NOMO-1 treated with DMSO at 0.1 percent for 48 hours (cell line): ENCODE data around the gene TMC8.
A peak's percentile ranks its signal among the peaks of the same experiment; 100 is the strongest.
"Not testable (repeated sequence)": the region's sequence is repeated elsewhere in the genome, so short reads cannot be mapped to it uniquely, and the experiment has no call there.

Source experiments
- DNase-seq: peaks from one replicate; lab custom pipeline; 2025; ENCODE audit not compliant: unreplicated experiment; lab: John Stamatoyannopoulos, UW

Gene TMC8, protein sequence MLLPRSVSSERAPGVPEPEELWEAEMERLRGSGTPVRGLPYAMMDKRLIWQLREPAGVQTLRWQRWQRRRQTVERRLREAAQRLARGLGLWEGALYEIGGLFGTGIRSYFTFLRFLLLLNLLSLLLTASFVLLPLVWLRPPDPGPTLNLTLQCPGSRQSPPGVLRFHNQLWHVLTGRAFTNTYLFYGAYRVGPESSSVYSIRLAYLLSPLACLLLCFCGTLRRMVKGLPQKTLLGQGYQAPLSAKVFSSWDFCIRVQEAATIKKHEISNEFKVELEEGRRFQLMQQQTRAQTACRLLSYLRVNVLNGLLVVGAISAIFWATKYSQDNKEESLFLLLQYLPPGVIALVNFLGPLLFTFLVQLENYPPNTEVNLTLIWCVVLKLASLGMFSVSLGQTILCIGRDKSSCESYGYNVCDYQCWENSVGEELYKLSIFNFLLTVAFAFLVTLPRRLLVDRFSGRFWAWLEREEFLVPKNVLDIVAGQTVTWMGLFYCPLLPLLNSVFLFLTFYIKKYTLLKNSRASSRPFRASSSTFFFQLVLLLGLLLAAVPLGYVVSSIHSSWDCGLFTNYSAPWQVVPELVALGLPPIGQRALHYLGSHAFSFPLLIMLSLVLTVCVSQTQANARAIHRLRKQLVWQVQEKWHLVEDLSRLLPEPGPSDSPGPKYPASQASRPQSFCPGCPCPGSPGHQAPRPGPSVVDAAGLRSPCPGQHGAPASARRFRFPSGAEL

DNA sequence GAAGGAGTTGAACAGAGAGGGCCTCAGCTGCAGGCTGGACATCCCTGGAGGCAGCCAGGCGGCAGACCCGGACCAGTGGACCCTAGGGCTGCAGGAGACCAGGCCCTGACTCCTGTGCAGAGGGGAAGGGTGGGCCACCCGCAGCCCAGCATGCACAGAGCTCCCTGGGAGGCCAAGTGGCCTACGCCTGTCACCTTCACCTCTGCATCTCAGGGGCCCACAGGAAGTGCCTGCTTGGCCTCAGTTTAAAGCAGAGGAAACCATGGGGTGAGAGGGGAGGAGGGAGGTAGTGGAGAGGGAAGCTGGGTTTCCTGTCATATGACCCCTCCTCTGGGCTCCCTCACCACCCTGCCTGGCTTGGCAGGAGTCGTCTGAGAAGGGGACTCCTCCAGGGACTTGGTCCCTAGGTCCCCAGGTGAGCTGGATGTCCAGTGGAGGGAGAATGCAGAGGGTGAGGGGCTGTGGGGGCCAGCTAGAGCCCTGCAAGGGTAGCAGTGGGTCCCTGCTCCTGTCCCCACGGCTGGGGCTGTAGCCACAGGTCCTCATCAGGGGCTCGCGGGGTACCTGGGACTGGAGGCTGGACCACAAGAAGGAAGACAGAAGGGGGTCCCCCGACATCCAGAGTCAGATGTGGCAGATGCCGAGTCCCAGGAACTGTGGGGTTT is at the start of gene TMC8:
TSS of gene TMC8 (plus strand) at position 335 of the 665 bp plus-strand sequence. CDS start 818 bp downstream, outside the sequence.
- DNase-seq = peak; percentile 89

DNA sequence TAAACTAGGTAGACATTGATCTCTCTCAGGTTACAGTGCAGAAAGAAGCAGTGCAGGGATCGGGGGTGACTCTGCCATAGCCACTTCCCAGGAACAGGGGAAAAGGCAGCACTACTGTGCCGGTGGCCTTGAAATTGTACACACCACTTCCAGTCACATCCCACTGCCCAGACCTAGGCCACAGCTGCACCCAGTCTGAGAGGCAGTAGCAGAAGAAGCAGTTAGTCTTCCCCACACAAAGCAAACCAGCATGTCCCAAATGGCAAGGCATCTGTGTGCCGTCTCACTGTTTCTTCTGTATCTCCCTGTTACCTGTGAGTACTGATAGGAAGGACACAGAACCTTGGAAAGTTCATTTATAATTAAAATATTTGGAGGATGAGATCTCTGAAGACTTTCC is 49.0 kb upstream of the TMC8 start:
- no peak for DNase-seq

DNA sequence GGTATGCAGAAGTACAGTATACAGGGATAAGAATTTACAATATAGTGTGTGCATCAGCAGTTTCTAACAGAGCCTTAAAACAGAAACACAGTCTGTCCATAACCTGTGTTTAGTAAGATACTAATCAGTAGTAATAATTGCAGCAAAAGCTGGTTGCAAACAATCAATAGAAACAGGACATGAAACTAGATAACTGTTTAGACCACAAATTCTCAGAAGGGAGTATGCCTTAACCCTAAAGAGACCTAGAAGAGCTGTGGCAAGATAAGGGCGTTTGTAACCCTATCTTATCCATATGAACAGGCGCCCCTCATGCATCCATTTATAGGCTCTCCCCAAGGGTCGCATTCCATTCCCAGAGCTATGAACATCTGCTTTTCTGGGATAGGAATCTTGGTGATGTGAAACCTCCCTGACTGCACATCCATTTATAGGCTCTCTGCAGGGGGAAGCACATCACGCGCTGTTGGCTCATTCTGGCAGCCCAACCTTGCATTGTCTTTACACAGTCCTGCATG is 48.2 kb upstream of the TMC8 start:
- DNase-seq = not testable (repeated sequence)

DNA sequence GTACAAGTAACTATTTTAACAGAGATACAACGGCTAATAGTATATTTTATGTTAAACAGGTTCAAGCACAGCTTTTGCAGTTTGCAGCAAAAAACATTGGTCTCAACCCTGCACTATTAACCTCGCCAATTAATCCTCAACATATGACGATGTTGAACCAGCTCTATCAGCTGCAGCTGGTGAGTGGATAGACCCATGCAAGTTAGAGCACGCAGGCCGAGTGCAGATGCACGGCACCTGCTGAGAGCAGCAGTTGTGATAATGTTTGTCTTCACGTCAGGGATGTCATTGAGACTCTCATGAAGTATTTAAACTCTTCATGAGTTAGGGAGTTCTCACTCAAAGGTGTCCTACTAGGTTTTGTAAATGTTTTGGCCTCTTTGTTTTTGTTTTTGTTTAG is 47.6 kb upstream of the TMC8 start:
- no peak for DNase-seq

DNA sequence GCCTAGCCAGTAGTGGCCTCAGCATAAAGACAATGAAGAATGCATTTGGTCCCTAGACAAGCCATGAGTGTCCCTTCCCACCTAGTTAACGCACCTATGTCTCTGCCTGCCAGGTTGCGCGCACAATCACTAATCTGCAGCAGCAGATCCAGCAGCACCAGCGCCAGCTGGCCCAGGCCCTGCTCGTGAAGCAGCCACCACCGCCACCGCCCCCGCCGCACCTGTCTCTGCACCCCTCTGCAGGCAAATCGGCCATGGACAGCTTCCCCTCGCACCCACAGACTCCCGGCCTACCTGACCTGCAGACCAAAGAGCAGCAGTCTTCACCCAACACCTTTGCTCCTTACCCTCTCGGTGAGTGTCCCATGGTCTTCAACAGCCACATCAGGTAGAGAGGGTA is 43.8 kb upstream of the TMC8 start:
- DNase-seq = no peak

DNA sequence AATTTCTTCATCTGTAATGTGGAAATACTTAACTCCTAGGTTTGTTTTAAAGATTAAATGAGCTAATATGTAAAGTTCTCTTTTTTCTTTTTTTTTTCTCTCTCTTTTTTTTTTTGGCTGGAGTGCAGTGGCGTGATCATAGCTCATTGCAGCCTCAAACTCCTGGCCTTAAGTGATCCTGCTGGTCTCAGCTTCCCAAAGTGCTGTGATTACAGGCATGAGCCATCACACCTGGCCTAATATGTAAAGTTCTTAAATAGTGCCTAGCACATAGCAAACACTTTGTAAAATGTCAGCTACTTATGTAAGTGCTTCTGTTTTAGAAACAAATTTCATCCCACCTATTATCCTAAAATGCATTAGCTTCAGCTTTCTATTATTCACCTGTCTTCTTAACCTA is 42.0 kb upstream of the TMC8 start:
- DNase-seq = no peak

DNA sequence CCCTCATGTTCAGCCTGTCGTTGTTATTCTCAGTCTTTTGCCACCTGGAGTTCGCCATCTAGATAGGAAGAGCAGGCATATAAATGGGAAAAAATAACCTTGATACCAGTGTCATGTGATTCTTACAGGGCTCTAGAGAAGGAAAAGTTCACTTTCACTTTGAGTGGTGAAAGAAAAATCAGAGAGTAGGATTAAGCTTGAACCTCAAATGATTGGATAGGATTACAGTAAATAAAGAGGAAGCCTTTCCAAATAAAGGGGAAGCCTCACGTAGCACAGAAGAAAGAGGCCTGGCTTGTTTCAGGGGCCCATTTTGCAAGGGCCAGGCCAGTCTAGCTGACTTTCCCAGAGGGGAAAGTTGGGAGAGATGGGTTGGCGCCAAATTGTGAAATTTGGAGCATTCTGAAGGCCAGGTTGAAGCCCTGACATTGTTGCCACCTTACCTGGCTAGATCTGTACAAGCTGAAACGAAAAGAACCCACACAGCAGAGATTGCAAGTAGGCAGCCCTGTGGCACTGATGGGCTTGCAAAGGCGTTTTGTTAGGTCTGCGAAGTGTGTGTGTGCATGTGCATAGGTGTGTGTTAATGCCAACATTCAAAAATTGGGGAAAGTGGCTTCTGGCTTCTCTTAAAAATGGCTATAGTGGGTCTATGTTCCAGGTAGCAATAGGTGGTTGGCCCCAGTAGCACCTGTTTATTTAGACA is 40.8 kb upstream of the TMC8 start:
- DNase-seq = peak; percentile 24

DNA sequence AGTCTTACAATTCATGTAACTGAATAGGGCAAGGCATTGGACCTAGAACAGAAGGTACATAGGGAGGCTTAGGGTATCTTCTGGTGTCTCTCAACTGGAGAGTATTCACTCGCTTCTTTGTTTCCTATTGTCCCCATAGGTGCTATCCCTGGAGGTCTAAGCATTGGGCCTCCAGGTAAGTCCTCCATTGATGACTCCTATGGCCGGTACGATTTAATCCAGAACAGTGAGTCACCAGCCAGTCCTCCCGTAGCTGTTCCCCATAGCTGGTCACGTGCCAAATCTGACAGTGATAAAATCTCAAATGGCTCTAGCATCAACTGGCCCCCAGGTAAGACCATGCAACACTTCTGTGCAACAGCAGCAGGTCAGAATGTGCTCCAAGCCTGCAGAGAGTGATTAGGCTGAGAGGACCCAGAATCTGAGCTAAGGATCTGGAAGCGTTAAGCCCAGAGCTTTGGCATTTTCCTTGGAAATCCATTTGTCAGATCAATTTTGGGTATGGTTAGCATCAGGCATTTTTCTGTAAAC is 37.7 kb upstream of the TMC8 start:
- DNase-seq = no peak

DNA sequence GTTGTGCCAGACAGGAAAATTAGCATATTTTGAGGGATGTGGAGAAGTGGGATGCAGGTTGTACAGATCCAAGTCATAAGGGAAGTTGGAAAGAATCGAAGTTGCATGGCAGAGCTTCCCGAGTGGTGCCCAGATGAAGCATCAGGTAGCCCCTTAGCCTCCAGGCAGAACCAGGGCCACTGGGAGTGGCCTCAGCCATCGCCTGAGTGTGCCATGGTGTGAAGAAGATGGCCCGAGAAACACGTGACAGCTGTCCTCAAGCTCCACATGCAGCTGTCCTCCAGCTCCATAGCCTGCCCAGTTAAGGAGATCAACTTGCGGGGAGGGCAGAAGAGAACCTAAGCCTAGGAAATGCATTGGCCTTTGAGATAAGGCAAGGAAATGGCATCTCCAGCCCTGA is 35.5 kb upstream of the TMC8 start:
- no peak for DNase-seq

DNA sequence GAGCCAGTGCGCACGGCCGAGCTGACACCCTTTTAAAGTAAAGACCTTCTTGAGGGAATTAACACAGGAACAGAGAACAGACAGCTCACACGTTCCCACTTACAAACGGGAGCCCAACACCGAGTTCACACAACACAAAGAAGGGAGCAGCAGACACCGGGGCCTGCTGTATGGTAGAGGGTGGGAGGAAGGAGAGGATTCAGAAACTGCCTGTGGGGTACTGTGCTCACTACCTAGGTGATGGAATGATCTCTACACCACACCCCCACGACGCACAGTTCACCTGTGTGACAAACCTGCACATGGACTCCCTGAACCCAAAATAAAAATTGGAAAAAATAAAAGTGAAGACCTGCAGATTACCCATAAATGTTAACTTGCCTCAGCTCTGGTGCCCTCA is 34.5 kb upstream of the TMC8 start:
- DNase-seq = no peak

DNA sequence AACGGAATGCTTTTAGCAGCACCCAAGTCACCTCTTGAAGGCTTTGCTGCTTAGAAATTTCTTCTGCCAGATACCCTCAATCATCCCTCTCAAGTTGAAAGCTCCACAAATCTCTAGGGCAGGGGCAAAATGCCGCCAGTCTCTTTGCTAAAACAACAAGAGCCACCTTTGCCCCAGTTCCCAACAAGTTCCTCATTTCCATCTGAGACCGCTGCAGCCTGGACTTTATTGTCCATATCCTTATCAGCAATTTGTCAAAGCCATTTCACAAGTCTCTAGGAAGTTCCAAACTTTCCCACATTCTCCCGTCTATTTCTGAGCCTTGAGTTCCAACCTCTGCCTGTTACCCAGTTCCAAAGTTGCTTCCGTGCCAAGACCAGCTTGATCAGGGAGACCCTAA is 29.5 kb upstream of the TMC8 start:
- no peak for DNase-seq

DNA sequence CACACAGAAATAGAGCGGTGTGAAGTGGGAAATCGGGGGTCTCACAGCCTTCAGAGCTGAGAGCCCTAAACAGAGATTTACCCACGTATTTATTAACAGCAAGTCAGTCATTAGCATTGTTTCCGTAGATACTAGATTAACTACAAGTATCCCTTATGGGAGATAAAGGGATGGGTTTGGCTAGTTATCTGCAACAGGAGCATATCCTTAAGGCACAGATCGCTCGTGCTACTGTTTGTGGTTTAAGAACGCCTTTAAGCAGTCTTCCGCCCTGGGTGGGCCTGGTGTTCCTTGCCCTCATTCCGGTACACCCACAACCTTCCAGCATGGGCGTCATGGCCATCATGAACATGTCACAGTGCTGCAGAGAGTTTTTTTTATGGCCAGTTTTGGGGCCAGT is 29.0 kb upstream of the TMC8 start:
- DNase-seq = no peak

DNA sequence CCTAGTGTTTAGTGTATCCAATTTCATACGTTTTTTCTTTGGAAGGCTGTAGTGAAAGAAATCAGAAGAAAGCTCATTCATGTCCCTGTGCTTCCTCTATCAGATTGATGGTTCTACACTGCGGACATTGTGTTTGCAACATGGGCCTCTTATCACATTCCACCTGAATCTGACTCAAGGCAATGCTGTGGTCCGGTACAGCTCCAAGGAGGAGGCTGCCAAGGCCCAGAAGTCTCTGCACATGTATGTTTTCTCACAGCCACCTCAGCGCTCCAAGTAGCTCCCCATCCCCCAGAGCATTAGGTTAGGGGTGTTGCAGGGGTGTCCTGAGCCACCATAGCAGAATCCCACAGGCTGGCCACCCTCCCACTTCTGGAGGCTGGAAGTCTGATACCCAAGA is 27.3 kb upstream of the TMC8 start:
- DNase-seq = no peak

DNA sequence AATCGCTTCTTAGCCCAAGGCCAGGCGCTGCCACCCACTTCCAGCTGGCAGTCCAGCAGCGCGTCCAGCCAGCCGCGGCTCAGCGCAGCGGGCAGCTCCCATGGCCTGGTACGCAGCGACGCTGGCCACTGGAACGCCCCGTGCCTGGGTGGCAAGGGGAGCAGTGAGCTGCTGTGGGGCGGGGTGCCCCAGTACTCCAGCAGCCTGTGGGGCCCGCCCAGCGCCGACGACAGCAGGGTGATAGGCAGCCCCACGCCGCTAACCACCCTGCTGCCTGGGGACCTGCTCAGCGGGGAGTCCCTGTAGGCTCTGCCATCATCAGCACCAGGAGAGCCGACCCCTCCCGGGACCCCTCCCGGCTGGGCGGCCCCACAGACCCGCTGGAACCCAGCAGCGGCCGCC is 26.0 kb upstream of the TMC8 start:
- DNase-seq = no peak

DNA sequence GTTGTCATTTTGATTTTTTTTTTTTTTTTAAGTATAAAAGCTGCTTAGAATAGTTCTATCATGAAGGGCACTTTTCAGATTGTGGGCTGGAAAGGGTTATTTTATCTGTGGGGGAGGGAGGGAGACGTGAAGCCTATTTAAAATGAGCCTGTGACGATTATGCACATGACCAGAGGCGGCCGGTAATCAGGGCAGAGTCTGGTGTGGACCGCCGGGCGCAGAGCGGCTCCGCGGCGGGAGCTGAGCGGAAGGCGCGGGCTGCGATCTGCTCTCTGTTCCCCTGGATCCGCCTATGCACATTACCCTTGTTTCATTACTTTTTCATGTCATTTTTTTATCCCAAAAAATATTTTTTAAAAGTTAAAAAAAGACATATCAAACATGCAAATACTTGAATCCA is 25.5 kb upstream of the TMC8 start:
- DNase-seq = no peak

DNA sequence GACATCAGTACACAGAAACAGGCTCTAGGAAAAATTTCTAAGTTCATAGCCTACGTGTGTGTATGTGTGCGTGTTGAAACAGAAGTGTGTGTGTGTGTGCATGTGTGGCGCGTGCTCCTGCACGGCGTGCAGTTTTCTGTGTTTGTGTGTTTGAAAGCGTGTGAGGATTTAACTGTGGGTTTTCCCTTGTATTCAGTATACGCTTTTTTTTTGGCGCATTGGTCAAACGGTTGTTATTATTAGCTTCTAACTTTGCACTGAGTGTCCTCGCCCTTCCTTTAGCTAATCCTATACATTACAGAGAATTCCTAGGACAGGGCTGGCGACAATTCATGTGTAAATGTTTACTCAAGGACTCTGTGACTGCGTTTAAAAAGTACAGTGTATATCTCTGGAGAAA is 25.0 kb upstream of the TMC8 start:
- DNase-seq = no peak

DNA sequence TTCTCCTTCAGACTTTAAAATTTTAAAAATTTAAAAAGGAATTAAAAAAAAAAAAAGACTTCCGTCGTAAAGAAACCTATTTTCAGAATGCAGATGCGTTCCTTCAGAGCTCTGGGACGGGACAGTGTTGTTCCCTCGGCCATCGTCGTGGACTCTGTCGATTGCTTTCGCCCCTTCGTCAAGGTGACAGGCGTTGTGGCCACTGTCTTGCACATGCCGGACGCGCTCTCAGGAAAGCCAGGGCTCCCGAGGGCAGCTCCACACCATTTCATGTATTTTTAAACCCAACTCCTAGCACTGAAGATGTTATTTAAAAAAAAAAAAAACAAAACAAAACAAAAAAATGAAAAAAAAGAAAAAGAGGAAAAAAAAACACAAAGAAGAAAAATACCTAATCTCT is 24.4 kb upstream of the TMC8 start:
- DNase-seq = no peak

DNA sequence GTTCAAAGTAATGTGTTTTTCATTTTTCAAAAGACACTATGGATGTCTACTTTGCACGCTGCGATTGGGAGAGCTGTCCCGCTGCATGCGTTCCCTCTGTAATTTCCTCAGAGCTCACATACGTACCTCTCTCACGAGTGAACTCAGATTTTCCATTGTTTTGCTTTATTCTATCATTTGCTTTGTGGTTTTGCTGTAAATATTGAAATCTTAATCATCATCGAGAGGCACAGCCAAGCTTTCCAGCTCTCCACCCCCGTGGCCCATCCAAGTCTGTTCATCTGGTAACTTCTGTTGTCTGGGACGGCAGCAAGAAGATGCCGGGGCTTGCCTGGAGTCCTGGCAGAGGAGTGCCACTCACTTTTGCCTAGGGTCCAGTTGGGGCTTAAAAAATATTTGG is 23.1 kb upstream of the TMC8 start:
- DNase-seq = no peak

DNA sequence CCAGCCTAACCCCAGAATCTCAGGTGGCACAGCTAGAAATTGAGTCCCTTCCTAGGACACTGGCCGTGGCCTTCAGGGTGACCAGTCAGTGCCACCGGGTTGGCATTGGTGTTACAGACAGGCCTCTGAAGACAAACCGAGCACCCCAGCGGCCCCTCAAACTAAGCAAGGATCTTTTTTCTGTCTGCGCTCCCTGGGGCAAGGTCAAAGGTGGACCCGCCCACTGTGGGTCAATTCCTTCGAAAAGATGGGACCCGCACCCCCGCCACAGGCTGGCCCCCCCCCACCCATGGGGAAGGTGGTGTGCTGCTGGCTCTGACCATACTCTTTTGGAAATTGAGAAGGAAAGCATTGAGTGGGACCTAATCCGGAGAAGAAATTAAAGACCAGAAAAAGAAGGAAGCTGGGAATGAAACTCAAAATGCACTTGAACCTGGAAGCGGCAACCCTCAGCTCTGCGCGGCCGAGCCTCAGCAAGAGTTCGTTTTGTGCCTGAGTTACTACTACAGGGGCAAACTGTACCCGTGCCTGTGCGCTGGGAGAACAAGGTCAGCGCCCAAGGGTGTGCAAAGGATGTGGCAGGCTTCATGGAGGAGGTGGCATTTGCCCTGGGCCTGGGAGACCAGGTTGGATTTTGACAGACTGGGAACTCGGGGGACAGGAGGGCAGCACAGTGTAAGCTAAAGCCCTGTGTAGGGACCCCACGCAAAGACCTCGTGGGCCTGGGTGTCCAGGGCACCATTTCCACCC is 22.4 kb upstream of the TMC8 start:
- no peak for DNase-seq
